HepG2 (cell line): ENCODE measurements around the gene ELAVL4. TPM values are rescaled to one million over a fixed set of nuclear protein-coding genes. Genes with fewer than 3 reads are reported as not detected.

ENCODE experiments used
- ATAC-seq: fragments of 200-7000 bp; cut with Tn5 transposase; 3 replicates; pipeline ENCODE4 v1.9.1; 2020; ENCODE audit warnings: mild to moderate bottlenecking, moderate library complexity
- BruUV-seq: library from RNA; stranded (reverse); fragments of 400-500 nt; replicated peaks from 2 replicates; lab custom pipeline; 2021; lab: Mats Ljungman, UMichigan
- CTCF ChIA-PET: fragments of 300-600 bp; formaldehyde crosslinking; extraction: SDS; loops from one replicate; lab custom pipeline; 2021; ENCODE audit warnings: low total read pairs, inconsistent platforms, low intra/inter-chr PET ratio; lab: Yijun Ruan, JAX
- POLR2A ChIA-PET: fragments of 350-600 bp; sonication (Branson Sonifier 250); formaldehyde crosslinking; loops from one replicate; lab custom pipeline; 2020; ENCODE audit warnings: antibody characterized with exemption, inconsistent platforms; lab: Yijun Ruan, JAX
- DNase-seq: peaks from one replicate; pipeline ENCODE4 v3.0.0-alpha.2; 2015; ENCODE audit warnings: low spot score
- FAIRE-seq: peaks from 3 replicates; lab custom pipeline; 2011; peaks lifted over from hg19 to GRCh38; lab: Jason Lieb, UNC
- H2AFZ ChIP-seq: one replicate; pipeline ENCODE4 v1.6.1; 2011; ENCODE audit warnings: low read length, inconsistent platforms
- H3K27ac ChIP-seq: fragments of 300-600 bp; 3 replicates; pipeline ENCODE4 v1.8.0; 2011; ENCODE audit warnings: mixed run types, mild to moderate bottlenecking, mixed read lengths, low read length, inconsistent platforms; ENCODE audit not compliant: insufficient read depth; ENCODE audit errors: extremely low read length
- H3K27me3 ChIP-seq, 2 experiments: fragments of 200-600 bp in 1 of 2; 2 replicates in 1 of 2; 3 replicates in 1 of 2; pipeline versions ENCODE4 v1.6.0 to v1.8.0; 2011; ENCODE audit warnings: low read length in 2 of 2, mild to moderate bottlenecking in 2 of 2, moderate library complexity in 2 of 2, inconsistent platforms in 1 of 2; ENCODE audit not compliant: insufficient read depth in 2 of 2, control insufficient read depth in 1 of 2
- H3K36me3 ChIP-seq, 2 experiments: fragments of 200-600 bp in 1 of 2; replicated peaks in 1 of 2; 2 replicates in 1 of 2; 3 replicates in 1 of 2; pipeline versions ENCODE4 v1.5.1 to v1.8.0; 2011; ENCODE audit warnings: low read length in 2 of 2, inconsistent platforms in 1 of 2; ENCODE audit not compliant: insufficient read depth in 2 of 2, control insufficient read depth in 1 of 2
- H3K4me1 ChIP-seq: 2 replicates; pipeline ENCODE4 v1.5.1; 2012; ENCODE audit warnings: low read length, inconsistent platforms; ENCODE audit not compliant: insufficient read depth
- H3K4me2 ChIP-seq: 2 replicates; pipeline ENCODE4 v1.6.0; 2011; ENCODE audit warnings: low read depth, low read length, inconsistent platforms
- H3K4me3 ChIP-seq, 3 experiments: fragments of 200-600 bp in 1 of 3; sonication (generic), shearing (Covaris generic) in 1 of 3; replicated peaks in 1 of 3; 2 replicates each; pipeline ENCODE4 v1.5.1; 2011 to 2016; ENCODE audit warnings: low read length in 3 of 3, inconsistent platforms in 2 of 3, low read depth in 2 of 3, mild to moderate bottlenecking in 2 of 3, control low read depth in 1 of 3, mixed read lengths in 1 of 3; ENCODE audit not compliant: insufficient read depth in 1 of 3
- H3K79me2 ChIP-seq: one replicate; pipeline ENCODE4 v1.6.1; 2011; ENCODE audit warnings: low read length, inconsistent platforms; ENCODE audit not compliant: insufficient read depth
- H3K9ac ChIP-seq: 2 replicates; pipeline ENCODE4 v1.6.0; 2011; ENCODE audit warnings: mild to moderate bottlenecking, low read depth, low read length, inconsistent platforms; ENCODE audit not compliant: insufficient read depth
- H3K9me3 ChIP-seq: 2 replicates; pipeline ENCODE4 v1.5.1; 2012; ENCODE audit warnings: mild to moderate bottlenecking, low read length
- H4K20me1 ChIP-seq: 2 replicates; pipeline ENCODE4 v1.6.0; 2011; ENCODE audit warnings: inconsistent platforms, mild to moderate bottlenecking, low read length, moderate library complexity; ENCODE audit not compliant: insufficient read depth
- DPF2 ChIP-seq: sonication (generic); formaldehyde crosslinking; IDR thresholded peaks from 2 replicates; pipeline ENCODE4 v1.4.0; 2020; ENCODE audit warnings: mild to moderate bottlenecking, low read depth, missing genetic modification reagents, borderline replicate concordance
- JUND ChIP-seq: sonication (generic); formaldehyde crosslinking; IDR thresholded peaks from 2 replicates; pipeline ENCODE4 v1.8.0; 2022; ENCODE audit warnings: mild to moderate bottlenecking, missing genetic modification reagents
- NCOA1 ChIP-seq: sonication (generic); formaldehyde crosslinking; IDR thresholded peaks from 2 replicates; pipeline ENCODE4 v1.9.0; 2021; ENCODE audit warnings: missing genetic modification reagents
- NFYC ChIP-seq: IDR thresholded peaks from 2 replicates; pipeline ENCODE4 v1.6.1; 2016; ENCODE audit warnings: missing genetic modification reagents, missing compliant biosample characterization
- PHF21A ChIP-seq: sonication (generic); formaldehyde crosslinking; IDR thresholded peaks from 2 replicates; pipeline ENCODE4 v1.5.0; 2020; ENCODE audit warnings: mild to moderate bottlenecking, missing genetic modification reagents
- RARA ChIP-seq: IDR thresholded peaks from 2 replicates; pipeline ENCODE4 v1.6.1; 2016; ENCODE audit warnings: missing genetic modification reagents, missing compliant biosample characterization
- REPIN1 ChIP-seq: sonication (generic); formaldehyde crosslinking; IDR thresholded peaks from 2 replicates; pipeline ENCODE4 v1.8.0; 2022; ENCODE audit warnings: missing genetic modification reagents, low read depth, mild to moderate bottlenecking, borderline replicate concordance
- SAP130 ChIP-seq: IDR thresholded peaks from 2 replicates; pipeline ENCODE4 v1.6.1; 2016; ENCODE audit warnings: low read depth
- SP2 ChIP-seq: sonication (generic); formaldehyde crosslinking; IDR thresholded peaks from 2 replicates; pipeline ENCODE4 v1.5.1; 2020; ENCODE audit warnings: mild to moderate bottlenecking, missing genetic modification reagents
- STAT6 ChIP-seq: sonication (generic); formaldehyde crosslinking; IDR thresholded peaks from 2 replicates; pipeline ENCODE4 v1.4.0; 2020; ENCODE audit warnings: missing genetic modification reagents, mild to moderate bottlenecking, borderline replicate concordance
- ZBTB38 ChIP-seq: sonication (generic); formaldehyde crosslinking; IDR thresholded peaks from 2 replicates; pipeline ENCODE4 v1.5.1; 2020; ENCODE audit warnings: mild to moderate bottlenecking, missing genetic modification reagents
- ZNF333 ChIP-seq: sonication (generic); formaldehyde crosslinking; IDR thresholded peaks from 2 replicates; pipeline ENCODE4 v1.4.0; 2020; ENCODE audit warnings: mild to moderate bottlenecking, missing genetic modification reagents, borderline replicate concordance
- ZNF460 ChIP-seq: sonication (generic); formaldehyde crosslinking; IDR thresholded peaks from 2 replicates; pipeline ENCODE4 v1.5.1; 2020; ENCODE audit warnings: missing genetic modification reagents, mild to moderate bottlenecking, borderline replicate concordance
- ZNF598 ChIP-seq: sonication (generic); formaldehyde crosslinking; IDR thresholded peaks from 2 replicates; pipeline ENCODE4 v1.5.1; 2020; ENCODE audit warnings: mild to moderate bottlenecking, missing genetic modification reagents, borderline replicate concordance
- ZSCAN9 ChIP-seq: IDR thresholded peaks from 2 replicates; pipeline ENCODE4 v1.6.1; 2016; ENCODE audit warnings: borderline replicate concordance
- WGBS: methylation state at CpG from one replicate; pipeline ENCODE4 v1.1.6; 2017; ENCODE audit warnings: low lambda C conversion rate; 5-methylcytosine and 5-hydroxymethylcytosine counted together
- in situ Hi-C: cut with HindIII; loops from 2 replicates; pipeline ENCODE4 v1.10.0; 2017; ENCODE audit warnings: low pct_unique_long_range_greater_than_20kb; ENCODE audit not compliant: extremely low pct_ligation_motif_present
- intact Hi-C: fragments of 100-400 bp; cut with micrococcal nuclease; formaldehyde crosslinking; loops from one replicate; pipeline ENCODE4 v1.10.0; 2022; ENCODE audit not compliant: unreplicated experiment
- polyA plus RNA-seq, 8 experiments: library from polyadenylated mRNA; depleted of rRNA in 3 of 8; stranded (reverse) in 7 of 8; unstranded in 1 of 8; fragments of >200 nt; fragmentation: Illumina TruSeq in 4 of 8; extraction: Trizol in 4 of 8; gene quantifications; 2 replicates each; pipeline versions ENCODE4 v1.2.1 to v1.2.3, GENCODE V29; 2011 to 2016; ENCODE audit warnings: low read depth in 4 of 8, missing spikeins in 1 of 8, mixed read lengths in 1 of 8; ENCODE audit not compliant: insufficient read depth in 1 of 8
- total RNA-seq, 5 experiments: library from RNA; depleted of rRNA; stranded (reverse); fragments of >200 nt; fragmentation: Illumina TruSeq; extraction: Trizol; gene quantifications; 2 replicates each; pipeline ENCODE4 v1.2.3, GENCODE V29; 2016; ENCODE audit warnings: low read depth in 1 of 5

Gene ELAVL4
- total and polyA plus RNA-seq, 2 of the 13 experiments (the other 11 are each of a cell fraction or from before 2014, with no cell fraction given) = not detected

- intact Hi-C loops = no loop called here
- no peak overlapping the region for H2AFZ ChIP-seq
- no TSS peak for BruUV-seq
Observed at GRCh38 chr1:50237056-50237455, 128.3 kb downstream of the ELAVL4 start.

GRCh38 chr1:50243939-50244338, 135.2 kb downstream of the ELAVL4 start:
- DNase-seq = no peak
- intact Hi-C loops = no loop called here
- no peak overlapping the region for H3K27ac ChIP-seq
- WGBS = 5% methylated on average over 4 of the region's 5 CpGs
- no peaks in the 10 kb centered on the region for H3K9me3 ChIP-seq
- H3K4me2 ChIP-seq = no peak overlapping the region
- H2AFZ ChIP-seq = no peak overlapping the region
- ChIA-PET POLR2A (no interaction called here), CTCF (no interaction called here)
- no peak overlapping the region for H3K9ac ChIP-seq
- no peaks in the 10 kb centered on the region for H3K79me2 ChIP-seq
- H3K4me1 ChIP-seq = no peaks in the 10 kb centered on the region
- H3K27me3 ChIP-seq = no peaks in the 10 kb centered on the region
- ATAC-seq = no peak
- H3K4me3 ChIP-seq = no peak overlapping the region
- no peaks in the 10 kb centered on the region for H4K20me1 ChIP-seq
- FAIRE-seq = no peak
- in situ Hi-C loops = no loop called here
- BruUV-seq = no TSS peak
- H3K36me3 ChIP-seq = no peaks in the 10 kb centered on the region
- TF ChIP-seq ZNF598 = no peak
- no peak for TF ChIP-seq NFYC (CRISPR knock-in tag)
- TF ChIP-seq SAP130 = no peak
- TF ChIP-seq NCOA1 (CRISPR knock-in tag) = no peak
- no peak for TF ChIP-seq PHF21A (CRISPR knock-in tag)
- no peak for TF ChIP-seq RARA (CRISPR knock-in tag)
- no peak for TF ChIP-seq REPIN1 (CRISPR knock-in tag)
- no peak for TF ChIP-seq JUND (CRISPR knock-in tag)
- no peak for TF ChIP-seq ZNF333
- no peak for TF ChIP-seq ZBTB38 (CRISPR knock-in tag)
- TF ChIP-seq ZSCAN9 = no peak
- no peak for TF ChIP-seq DPF2

More at GRCh38 chr1:50237056-50237455, 128.3 kb downstream of the ELAVL4 start:
- Histone ChIP-seq H3K36me3 (no peaks in the 10 kb centered on the region), H3K9ac (no peak overlapping the region), H3K27me3 (no peaks in the 10 kb centered on the region), H3K4me2 (no peak overlapping the region), H3K4me1 (no peaks in the 10 kb centered on the region), H3K4me3 (no peak overlapping the region), H4K20me1 (no peaks in the 10 kb centered on the region), H3K79me2 (no peaks in the 10 kb centered on the region), H3K9me3 (peaks cover 17% of the 10 kb centered on the region; the same call in 1 of the 2 replicates), H3K27ac (no peak overlapping the region)
- POLR2A ChIA-PET = no interaction called here
- CTCF ChIA-PET = no interaction called here
- DNase-seq = no peak
- TF ChIP-seq SP2 (CRISPR knock-in tag) (no peak), ZNF460 (no peak), STAT6 (CRISPR knock-in tag) (no peak)
- ATAC-seq = no peak
- WGBS = 46% methylated on average over 2 of the region's 6 CpGs
- in situ Hi-C loops = no loop called here
- no peak for FAIRE-seq
